Cardiac septum (tissue), 1 donor: Measurements from ENCODE around the gene ANAPC2. TPM values are rescaled to one million over a fixed set of nuclear protein-coding genes. Genes with fewer than 3 reads are reported as not detected.

Source experiments
- DNase-seq: peaks from one replicate; pipeline ENCODE4 v3.0.0-alpha.2; 2020; ENCODE audit warnings: low spot score
- intact Hi-C: fragments of 100-400 bp; cut with DNase I; formaldehyde crosslinking; loops from one replicate; pipeline ENCODE4 v1.14.0; 2022
- total RNA-seq: library from RNA; stranded (reverse); fragmentation: NEBNext Ultra II Directional; extraction: Animal tissue kit (Norgen Biotek cat#: 25700); gene quantifications from one replicate; pipeline ENCODE4 v1.2.1, GENCODE V29; 2021
- donor health status: DM: no; HTN: no; CAD: no.

The ANAPC2 gene
- total RNA-seq, 1 donor from 2014 or later = 32.5 TPM

- intact Hi-C loops = no loop called here
- DNase-seq = no peak
These were observed 29.2 kb upstream of the ANAPC2 start for GRCh38 chr9:137217276-137218211.

GRCh38 chr9:137216188-137216965 lies 28.0 kb upstream of the ANAPC2 start:
- intact Hi-C loops = no loop called here
- DNase-seq = no peak

- DNase-seq = no peak
- intact Hi-C loops = no loop called here
These were observed 27.0 kb upstream of the ANAPC2 start for GRCh38 chr9:137215196-137215986.

- intact Hi-C loops = no loop called here
- DNase-seq = no peak
These were observed 26.3 kb upstream of the ANAPC2 start for GRCh38 chr9:137214620-137215019.

- intact Hi-C loops = no loop called here
- DNase-seq = no peak
These were observed 25.1 kb upstream of the ANAPC2 start for GRCh38 chr9:137213160-137214060.

- intact Hi-C loops = no loop called here
- no peak for DNase-seq
These were observed 24.2 kb upstream of the ANAPC2 start for GRCh38 chr9:137212520-137212919.

- intact Hi-C loops = no loop called here
- no peak for DNase-seq
These were observed 23.2 kb upstream of the ANAPC2 start for GRCh38 chr9:137211532-137211931.

- no peak for DNase-seq
- intact Hi-C loops = no loop called here
These were observed 18.2 kb upstream of the ANAPC2 start for GRCh38 chr9:137206602-137207001.

GRCh38 chr9:137205126-137206069 lies 17.0 kb upstream of the ANAPC2 start, which contains the start of the genes NDOR1 and TMEM203:
NDOR1 (plus strand) TSS chr9:137205700; CDS start chr9:137205778, 78 bp downstream.
TMEM203 (minus strand) TSS chr9:137205648; CDS start chr9:137205414, 234 bp downstream.
- peak; percentile 97 for DNase-seq
- intact Hi-C loops = loop anchor here (2.0 kb wide), 1 partner anchor 17 kb away; the partner anchor contains the start of genes ANAPC2 and SSNA1

GRCh38 chr9:137204731-137205125 lies 16.4 kb upstream of the ANAPC2 start:
- no peak for DNase-seq
- intact Hi-C loops = loop anchor here (2.0 kb wide), 1 partner anchor 16 kb away; the partner anchor contains the start of genes ANAPC2 and SSNA1

GRCh38 chr9:137202966-137203365 lies 14.6 kb upstream of the ANAPC2 start:
- intact Hi-C loops = no loop called here

GRCh38 chr9:137201205-137201868 lies 13.0 kb upstream of the ANAPC2 start:
- no peak for DNase-seq
- intact Hi-C loops = loop anchor here (2.0 kb wide), 1 partner anchor 21 kb away; the partner anchor contains the start of gene RNF208

More at GRCh38 chr9:137202966-137203365, 14.6 kb upstream of the ANAPC2 start:
- no peak for DNase-seq

GRCh38 chr9:137200311-137201204 lies 12.2 kb upstream of the ANAPC2 start, which contains the start of gene TPRN:
TPRN (minus strand) TSS chr9:137200741; CDS start chr9:137200711, 30 bp downstream.
- DNase-seq = peak; percentile 99
- intact Hi-C loops = loop anchor here (2.0 kb wide), 1 partner anchor 22 kb away; the partner anchor contains the start of gene RNF208

- intact Hi-C loops = loop anchor here (2.0 kb wide), 1 partner anchor 23 kb away; the partner anchor contains the start of gene RNF208
These were observed 11.2 kb upstream of the ANAPC2 start for GRCh38 chr9:137199411-137200121.

GRCh38 chr9:137198902-137199283 lies 10.5 kb upstream of the ANAPC2 start:
- intact Hi-C loops = no loop called here
- no peak for DNase-seq

More at GRCh38 chr9:137199411-137200121, 11.2 kb upstream of the ANAPC2 start:
- no peak for DNase-seq
